Measurements from ENCODE around the gene TLCD3B. TPM values are rescaled to one million over a fixed set of nuclear protein-coding genes. Genes with fewer than 3 reads are reported as not detected.

Gene TLCD3B
- total and polyA plus RNA-seq, 2 of the 4 experiments (the other 2 are of a cell fraction): 0.19 TPM; not detected in 1

- ATAC-seq (ENCODE audit: low read depth) (no peak), DNase-seq (no peak)
- Histone ChIP-seq H4K91ac (ENCODE audit: insufficient read depth, low read depth, low read length) (no peak overlapping the region), H2BK15ac (ENCODE audit: low read depth, low read length) (no peak overlapping the region), H2BK120ac (ENCODE audit: low read depth, low read length) (no peak overlapping the region), H3K9me3 (ENCODE audit: control insufficient read depth, insufficient read depth, low read length) (no peaks in the 10 kb centered on the region), H3K4me2 (ENCODE audit: low read depth, low read length) (peak overlapping the region; percentile 12; the same call in 1 of the 2 replicates), H3K4me3 (ENCODE audit: insufficient read depth, low read depth, low read length) (no peak overlapping the region), H3K4me1 (ENCODE audit: control insufficient read depth, insufficient read depth, low read length) (peaks cover 19% of the 10 kb centered on the region), H3K36me3 (ENCODE audit: control insufficient read depth, insufficient read depth, low read length) (peaks cover 61% of the 10 kb centered on the region), H4K5ac (ENCODE audit: low read depth, low read length) (no peak overlapping the region), H3K9ac (ENCODE audit: low read depth, low read length) (no peak overlapping the region), H3K4ac (ENCODE audit: low read depth, low read length) (no peak overlapping the region), H4K20me1 (ENCODE audit: insufficient read depth, low read length) (peaks cover 65% of the 10 kb centered on the region), H2BK5ac (ENCODE audit: low read depth, low read length, poor library complexity, severe bottlenecking) (no peak overlapping the region), H3K56ac (ENCODE audit: extremely low read depth, insufficient read depth, low read length) (no peak overlapping the region), H3K18ac (ENCODE audit: low read depth, low read length) (no peak overlapping the region), H3K27ac (ENCODE audit: insufficient read depth, low read length) (no peak overlapping the region), H3K14ac (replicated peaks; ENCODE audit: low read depth, low read length) (no peak overlapping the region), H3K27me3 (ENCODE audit: control insufficient read depth, insufficient read depth, low read length) (no peaks in the 10 kb centered on the region), H3K79me1 (ENCODE audit: low read depth in 1 of 2, low read length in 2 of 2) (peaks cover 16 to 55% of the 10 kb centered on the region in 2 experiments), H2AK5ac (ENCODE audit: low read depth, low read length) (no peak overlapping the region), H2AK9ac (replicated peaks; ENCODE audit: low read depth, low read length, poor library complexity) (peak overlapping the region; percentile 89), H2AFZ (replicated peaks; ENCODE audit: low read length, poor library complexity) (peak overlapping the region; percentile 39), H3K9me1 (ENCODE audit: insufficient read depth, low read length) (peaks cover 19% of the 10 kb centered on the region), H2BK20ac (ENCODE audit: low read depth, low read length) (no peak overlapping the region), H4K8ac (ENCODE audit: low read depth in 2 of 2, low read length in 2 of 2) (no peak overlapping the region), H3K23ac (ENCODE audit: low read depth, low read length) (0 out of 2 replicates have a peak overlapping the region, but pooled peaks have one; percentile 48)
- ChIA-PET POLR2A (ENCODE audit: unreplicated experiment) (no interaction called here), CTCF (no interaction called here)
- in situ Hi-C loops (cut with MboI; ENCODE audit: low sequenced_read_pairs) (loop anchor here (10.0 kb wide), 1 partner anchor 335 kb away; the partner anchor contains the start of gene ZNF771), intact Hi-C loops (cut with micrococcal nuclease) (no loop called here), dilution Hi-C loops (cut with HindIII; ENCODE audit: low sequenced_read_pairs, unreplicated experiment) (no loop called here)
- TSS peak; percentile 86 for BruUV-seq (replicated peaks)
- 80% methylated on average over 1 of the region's 31 CpGs; no CpG with 5 or more reads in 1 of the 2 experiments for WGBS, 2 experiments (ENCODE audit: extremely low coverage in 2 of 2, insufficient read length in 1 of 2)
- no peak for TF ChIP-seq MAFK (IDR thresholded peaks at IDR 0.05; ENCODE audit: low read depth, low read length)
- no peak for TF ChIP-seq MXI1 (IDR thresholded peaks at IDR 0.05; ENCODE audit: borderline replicate concordance, low read depth, low read length)
- no peak for TF ChIP-seq CEBPB (IDR thresholded peaks at IDR 0.05; ENCODE audit: low read depth, low read length)
- no peak for TF ChIP-seq SMC3 (IDR thresholded peaks at IDR 0.05; ENCODE audit: low read depth, low read length)
- no peak for TF ChIP-seq ELK1 (IDR thresholded peaks at IDR 0.05; ENCODE audit: borderline replicate concordance, low read depth, low read length)
- TF ChIP-seq CHD1 (IDR thresholded peaks at IDR 0.05; ENCODE audit: low read depth, low read length): no peak
- TF ChIP-seq NFE2L2 (IDR thresholded peaks at IDR 0.05; ENCODE audit: low read depth, low read length): no peak
- TF ChIP-seq RAD21 (IDR thresholded peaks at IDR 0.05; ENCODE audit: low read length): no peak
- no peak for TF ChIP-seq MAZ (IDR thresholded peaks at IDR 0.05; ENCODE audit: borderline replicate concordance, low read depth, low read length)
- TF ChIP-seq USF2 (IDR thresholded peaks at IDR 0.05; ENCODE audit: low read depth, low read length): no peak
- TF ChIP-seq FOS (IDR thresholded peaks at IDR 0.05; ENCODE audit: low read depth, low read length): no peak
- no peak for TF ChIP-seq CTCF (conservative IDR thresholded peaks at IDR 0.05; ENCODE audit: low read depth, low read length)
- TF ChIP-seq POLR2A (IDR thresholded peaks at IDR 0.05; ENCODE audit: low read depth, low read length): no peak
- TF ChIP-seq RFX5 (IDR thresholded peaks at IDR 0.05; ENCODE audit: low read depth, low read length): no peak
Observed at GRCh38 chr16:30069611-30070462, 38.8 kb upstream of the TLCD3B start.
